ENCODE measurements around the gene FTCD. TPM values are rescaled to one million over a fixed set of nuclear protein-coding genes. Genes with fewer than 3 reads are reported as not detected.
"Not testable (repeated sequence)": the region's sequence is repeated elsewhere in the genome, so short reads cannot be mapped to it uniquely, and the experiment has no call there.

FTCD gene
- total RNA-seq, 1 donor from 2014 or later, result 1.2 TPM

- intact Hi-C loops (cut with DNase I), result no loop called here
- ATAC-seq, result no peak
- DNase-seq (ENCODE audit: missing footprints), result no peak
Observed at GRCh38 chr21:46158666-46159300, 3.4 kb upstream of the FTCD start.

GRCh38 chr21:46157987-46158451 is 2.6 kb upstream of the FTCD start:
- ATAC-seq (no peak), DNase-seq (ENCODE audit: missing footprints) (no peak)
- intact Hi-C loops (cut with DNase I), result no loop called here

DNA sequence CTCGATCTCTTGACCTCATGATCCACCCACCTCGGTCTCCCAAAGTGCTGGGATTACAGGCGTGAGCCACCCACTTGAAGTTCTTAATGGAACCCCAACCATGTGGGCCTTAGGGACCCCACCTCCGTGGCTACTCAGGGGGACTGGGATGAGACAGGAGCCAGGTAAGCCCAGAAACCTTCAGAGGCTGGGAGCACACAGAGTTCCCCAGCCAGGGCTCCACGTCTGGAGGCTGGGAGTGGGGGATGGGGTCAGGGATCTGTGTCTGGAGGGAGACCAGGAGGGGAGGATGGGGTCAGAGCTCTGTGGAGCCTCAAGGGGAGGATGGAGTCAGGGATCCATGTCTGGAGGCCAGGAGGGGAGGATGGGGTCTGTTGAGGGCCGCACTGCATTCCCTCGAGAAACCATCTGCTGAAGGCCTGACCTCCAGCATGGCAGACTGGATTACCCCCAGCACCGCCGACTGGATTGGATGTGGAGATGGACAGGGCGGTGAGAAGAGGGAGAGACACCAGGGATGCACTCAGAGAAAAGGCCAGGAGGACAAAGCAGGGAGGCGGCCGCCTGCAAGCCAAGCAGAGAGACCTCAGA is 2.1 kb upstream of the FTCD start:
- intact Hi-C loops (cut with DNase I), result no loop called here
- no peak for ATAC-seq
- no peak for DNase-seq (ENCODE audit: missing footprints)

GRCh38 chr21:46156678-46157077 is 1.3 kb upstream of the FTCD start:
- DNase-seq (ENCODE audit: missing footprints), result no peak
- no peak for ATAC-seq
- intact Hi-C loops (cut with DNase I), result no loop called here

- DNase-seq (ENCODE audit: missing footprints) (no peak), ATAC-seq (no peak)
- intact Hi-C loops (cut with DNase I), result no loop called here
Observed at GRCh38 chr21:46156378-46156645, 933 bp upstream of the FTCD start.

DNA sequence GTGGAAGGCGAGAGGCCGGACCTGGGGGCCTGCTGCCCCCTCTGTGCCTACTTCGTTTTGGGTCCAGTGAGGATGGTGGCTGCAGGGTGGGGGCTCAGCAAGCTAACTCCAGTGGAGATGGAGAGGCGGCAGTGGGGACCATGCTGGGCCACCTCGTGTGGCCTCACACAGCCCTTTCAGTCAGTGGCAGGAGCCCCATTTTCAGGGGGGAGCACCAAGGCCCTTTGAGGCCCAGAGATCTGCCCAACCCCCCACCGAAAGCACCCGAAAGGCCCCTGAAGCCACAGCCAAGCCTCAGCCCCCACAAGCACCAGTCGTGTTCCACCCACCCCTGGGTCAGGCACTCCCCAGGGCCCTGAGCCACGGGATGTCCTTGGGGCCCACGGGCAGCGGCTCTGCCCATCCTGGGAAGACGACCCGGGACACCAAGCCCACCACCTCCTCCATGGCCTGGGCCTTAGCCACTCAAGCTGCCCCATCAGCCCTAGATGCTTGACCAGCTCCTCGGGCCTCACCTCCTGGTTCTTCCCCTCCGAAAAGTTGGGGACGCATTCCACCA is 345 bp downstream of the FTCD start:
- intact Hi-C loops (cut with DNase I), result no loop called here

DNA sequence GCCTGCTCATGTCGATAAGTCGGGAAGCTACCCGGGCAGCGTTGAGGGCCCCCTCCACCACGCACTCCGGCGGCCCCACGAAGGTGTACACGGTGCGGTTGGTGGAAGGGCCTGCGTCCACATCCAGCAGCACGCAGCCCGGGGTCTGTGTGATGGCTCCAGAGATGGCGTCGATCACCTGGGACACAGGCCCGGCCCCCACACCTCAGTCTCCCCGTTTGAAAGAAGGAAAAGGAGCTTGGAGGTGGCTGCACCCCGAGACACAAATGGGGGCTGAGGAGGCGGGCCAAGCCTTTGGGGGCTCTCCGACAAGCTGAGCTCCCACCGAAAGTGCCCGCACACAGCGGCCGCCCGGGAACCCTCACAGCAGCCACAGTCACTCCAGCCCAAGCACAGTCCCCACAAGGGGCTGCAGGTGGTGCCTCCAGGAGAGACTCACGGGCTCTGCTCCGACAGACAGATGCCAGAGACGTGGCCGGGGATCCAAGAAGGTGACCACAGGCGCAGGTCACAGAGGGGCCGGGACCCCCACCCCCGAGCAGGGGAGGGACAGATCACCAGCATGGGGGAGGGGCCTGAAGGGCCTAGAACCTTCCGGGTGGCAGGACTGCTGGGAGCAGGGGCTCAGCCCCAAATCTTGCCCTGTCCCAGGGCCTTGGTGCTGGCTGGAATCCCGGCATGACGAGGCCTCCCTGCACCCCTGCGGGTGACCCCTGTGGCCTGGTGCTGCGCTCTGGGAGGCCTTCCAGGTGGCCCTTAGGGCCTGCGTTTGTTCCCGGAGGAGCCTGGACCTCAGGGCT is 1.0 kb downstream of the FTCD start:
- intact Hi-C loops (cut with DNase I), result no loop called here
- DNase-seq (ENCODE audit: missing footprints) (no peak), ATAC-seq (no peak)

More for the DNA sequence above, 345 bp downstream of the FTCD start:
- ATAC-seq, result no peak
- DNase-seq (ENCODE audit: missing footprints), result no peak

GRCh38 chr21:46153247-46154154 is 1.9 kb downstream of the FTCD start:
- intact Hi-C loops (cut with DNase I), result no loop called here
- peak; percentile 59 for ATAC-seq

GRCh38 chr21:46152927-46153246 is 2.5 kb downstream of the FTCD start:
- DNase-seq (ENCODE audit: missing footprints) (peak; percentile 60), ATAC-seq (peak; percentile 24)
- intact Hi-C loops (cut with DNase I), result no loop called here

More at GRCh38 chr21:46153247-46154154, 1.9 kb downstream of the FTCD start:
- DNase-seq (ENCODE audit: missing footprints), result no peak

DNA sequence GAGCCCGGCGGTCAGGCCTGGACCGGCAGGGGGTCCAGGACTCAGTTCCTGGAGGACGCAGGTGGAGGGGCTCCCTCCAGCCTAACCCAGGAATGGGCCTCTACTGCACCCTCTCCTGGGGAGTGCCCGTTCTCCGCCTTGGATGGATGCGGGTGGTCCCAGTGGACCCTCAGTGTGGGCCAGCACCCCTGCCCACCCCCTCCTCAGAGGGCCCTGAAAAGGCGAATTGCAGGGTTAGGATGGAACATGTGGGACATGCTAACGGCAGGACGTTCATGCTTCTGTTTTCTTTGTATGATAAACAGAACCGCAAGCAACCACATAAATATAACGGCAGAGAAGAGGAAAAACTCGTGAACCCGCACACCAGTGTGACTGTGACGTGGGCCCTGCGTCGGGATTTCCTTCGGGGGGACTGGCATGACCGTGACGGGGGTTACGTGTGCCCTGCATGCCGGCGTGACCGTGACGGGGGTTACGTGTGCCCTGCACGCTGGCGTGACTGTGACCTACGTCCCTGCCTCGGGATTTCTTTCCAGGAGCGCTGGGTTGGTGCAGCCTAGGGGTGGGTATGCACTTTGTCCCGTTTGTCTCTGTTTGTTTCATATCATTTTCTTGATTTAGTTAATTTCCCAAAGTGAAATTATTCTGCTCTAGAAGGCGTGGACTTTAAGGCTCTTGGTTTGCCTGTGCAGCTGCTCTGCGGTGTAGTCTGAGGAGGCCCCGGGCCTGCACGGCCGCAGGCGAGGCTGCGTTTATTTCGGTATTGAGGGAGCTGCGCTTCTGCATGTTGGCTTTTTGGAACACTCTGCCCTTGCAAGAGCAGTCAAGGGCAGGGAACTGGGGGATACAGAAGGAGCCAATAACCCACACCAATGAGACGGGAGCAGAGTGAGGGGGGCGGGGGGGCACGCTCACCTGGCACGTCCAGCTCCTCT is 3.1 kb downstream of the FTCD start:
- intact Hi-C loops (cut with DNase I), result no loop called here
- peak; percentile 29 for ATAC-seq
- no peak for DNase-seq (ENCODE audit: missing footprints)

- peak; percentile 56 for DNase-seq (ENCODE audit: missing footprints)
- intact Hi-C loops (cut with DNase I), result no loop called here
- ATAC-seq, result no peak
Observed at GRCh38 chr21:46151261-46151988, 4.0 kb downstream of the FTCD start.

DNA sequence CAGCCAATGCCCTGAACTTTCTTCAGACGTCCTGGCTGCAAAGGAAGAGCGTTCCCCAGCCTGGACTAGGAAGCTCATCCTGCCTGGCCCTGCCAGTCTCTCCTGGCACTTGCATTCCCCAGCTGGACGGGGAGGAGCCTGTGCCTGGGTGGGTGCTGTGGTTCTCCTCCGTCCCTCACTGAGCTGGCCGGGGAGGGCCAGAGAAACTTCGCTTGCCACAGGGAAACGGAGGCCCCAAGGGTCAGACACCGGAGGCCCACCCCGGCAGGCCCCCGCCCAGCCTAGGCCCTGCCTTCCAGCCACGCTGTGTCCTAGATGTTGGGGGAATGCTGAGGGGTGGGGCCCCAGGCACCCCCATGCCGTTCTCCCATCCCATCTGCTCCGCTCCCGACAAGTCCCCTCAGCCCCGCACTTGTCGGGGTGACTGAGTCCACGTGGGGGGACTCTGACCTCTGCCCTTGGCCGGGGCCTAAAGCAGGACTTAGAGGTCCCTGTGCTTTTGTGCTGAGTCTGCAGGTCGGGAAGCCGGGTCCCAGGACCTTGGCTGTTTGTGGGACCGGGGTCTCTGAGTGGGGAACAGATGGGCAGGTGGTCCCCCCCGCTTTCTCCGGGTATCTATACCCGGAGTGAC is 4.8 kb downstream of the FTCD start:
- intact Hi-C loops (cut with DNase I), result no loop called here
- ATAC-seq, result no peak
- DNase-seq (ENCODE audit: missing footprints), result peak; percentile 53

DNA sequence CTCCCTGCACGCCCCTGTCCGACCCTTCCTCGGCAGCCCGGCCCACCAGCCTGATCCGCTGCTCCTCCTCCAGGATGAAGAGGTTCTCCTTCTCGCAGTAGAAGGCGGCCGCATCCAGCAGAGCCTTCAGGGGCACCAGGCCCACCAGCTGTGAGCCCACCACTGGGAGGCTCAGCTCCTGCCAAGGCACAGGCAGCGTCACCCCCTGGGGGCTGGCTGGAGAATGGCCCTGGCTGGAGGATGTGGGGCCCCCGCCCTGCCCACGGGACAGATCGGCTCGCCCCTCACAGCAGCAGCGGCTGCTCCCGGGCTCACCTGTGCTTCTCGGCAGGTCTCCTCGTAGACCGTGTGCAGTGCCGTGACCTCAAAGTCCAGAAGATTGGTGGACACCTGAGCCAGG is 5.3 kb downstream of the FTCD start:
- intact Hi-C loops (cut with DNase I), result no loop called here
- ATAC-seq, result no peak
- peak; percentile 28 for DNase-seq (ENCODE audit: missing footprints)

DNA sequence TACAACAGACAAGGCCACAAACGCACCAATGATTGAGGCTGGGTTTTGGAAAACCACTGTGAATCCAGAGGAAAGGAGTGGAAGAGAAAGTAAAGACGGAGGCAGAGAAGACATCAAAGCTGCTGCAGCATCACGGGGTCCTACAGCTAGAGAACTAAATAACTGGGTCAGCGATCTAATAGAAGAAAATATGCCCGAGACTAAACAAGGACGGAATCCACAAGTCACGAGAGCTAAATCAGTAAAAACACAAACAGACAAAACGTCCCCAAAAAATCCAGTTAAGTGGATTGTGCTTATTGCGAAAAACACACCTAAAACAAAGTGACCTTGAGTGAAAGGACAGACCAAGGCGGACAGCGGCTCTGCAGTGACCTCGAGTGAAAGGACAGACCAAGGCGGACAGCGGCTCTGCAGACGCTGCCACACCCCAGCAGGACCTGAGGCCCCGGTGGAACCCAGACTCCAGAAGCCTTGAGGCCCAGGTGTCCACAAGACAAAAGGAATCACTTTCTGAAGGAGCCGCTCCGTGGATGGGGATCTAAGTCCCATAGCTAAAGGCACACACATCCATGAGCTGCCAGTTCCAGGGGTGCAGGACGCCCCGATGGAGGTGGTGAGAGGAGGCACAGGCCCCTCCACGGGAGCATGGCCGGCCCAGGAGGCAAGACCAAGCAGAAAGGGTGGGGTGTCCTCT is 6.0 kb downstream of the FTCD start:
- DNase-seq (ENCODE audit: missing footprints), result peak; percentile 26
- no peak for ATAC-seq
- intact Hi-C loops (cut with DNase I), result no loop called here

DNA sequence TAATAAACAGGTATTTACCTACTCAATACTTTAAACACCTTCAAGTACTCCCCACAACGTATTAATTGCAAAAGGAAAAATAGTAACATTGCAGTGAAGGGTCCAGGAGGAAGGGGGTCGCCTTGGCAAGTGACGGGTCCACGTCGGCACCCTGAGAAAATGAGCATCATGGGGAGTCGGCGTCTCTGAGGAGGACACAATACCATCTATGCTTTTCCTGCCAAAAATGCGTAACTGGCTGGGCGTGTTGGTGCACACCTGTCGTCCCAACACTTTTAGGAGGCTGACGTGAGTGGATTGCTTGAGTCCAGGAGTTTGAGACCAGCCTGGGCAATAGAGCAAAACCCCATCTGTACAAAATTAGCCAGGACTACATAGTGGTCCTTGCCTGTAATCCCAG is 7.3 kb downstream of the FTCD start:
- ATAC-seq (no peak), DNase-seq (ENCODE audit: missing footprints) (no peak)
- intact Hi-C loops (cut with DNase I), result no loop called here

DNA sequence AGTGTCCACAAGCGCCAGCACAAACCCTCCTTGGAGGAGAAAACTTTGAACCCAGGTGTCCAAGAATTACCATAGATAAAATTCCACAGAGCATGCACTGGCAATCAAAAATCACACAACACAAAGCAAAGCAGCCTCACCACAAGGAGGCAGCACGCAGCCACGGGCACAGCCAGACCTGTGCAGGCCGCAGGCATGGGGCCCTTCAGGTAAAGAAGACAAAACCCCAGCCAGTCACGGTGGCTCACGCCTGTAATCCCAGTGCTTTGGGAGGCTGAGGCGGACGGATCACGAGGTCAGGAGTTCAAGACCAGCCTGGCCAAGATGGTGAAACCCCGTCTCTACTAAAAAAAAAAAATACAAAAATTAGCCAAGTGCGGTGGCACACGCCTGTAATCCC is 8.0 kb downstream of the FTCD start:
- ATAC-seq, result not testable (repeated sequence)
- intact Hi-C loops (cut with DNase I), result loop anchor here (1.0 kb wide), 1 partner anchor 109 kb away; no protein-coding TSS in a partner anchor
- peak; percentile 67 for DNase-seq (ENCODE audit: missing footprints)

All from Right ventricle myocardium inferior (tissue), 1 donor.